GM18519 (cell line): ENCODE data around the gene C2orf49.
A peak's percentile ranks its signal among the peaks of the same experiment; 100 is the strongest.

Experiments
- ATAC-seq: cut with Tn5 transposase; IDR thresholded peaks from one replicate; pipeline ENCODE4 v1.9.1; 2021; ENCODE audit warnings: mild to moderate bottlenecking, moderate library complexity; ENCODE audit not compliant: unreplicated experiment, low FRiP score

C2orf49 gene

GRCh38 chr2:105397953-105398335 lies 60.6 kb downstream of the C2orf49 start:
- ATAC-seq: no peak

DNA sequence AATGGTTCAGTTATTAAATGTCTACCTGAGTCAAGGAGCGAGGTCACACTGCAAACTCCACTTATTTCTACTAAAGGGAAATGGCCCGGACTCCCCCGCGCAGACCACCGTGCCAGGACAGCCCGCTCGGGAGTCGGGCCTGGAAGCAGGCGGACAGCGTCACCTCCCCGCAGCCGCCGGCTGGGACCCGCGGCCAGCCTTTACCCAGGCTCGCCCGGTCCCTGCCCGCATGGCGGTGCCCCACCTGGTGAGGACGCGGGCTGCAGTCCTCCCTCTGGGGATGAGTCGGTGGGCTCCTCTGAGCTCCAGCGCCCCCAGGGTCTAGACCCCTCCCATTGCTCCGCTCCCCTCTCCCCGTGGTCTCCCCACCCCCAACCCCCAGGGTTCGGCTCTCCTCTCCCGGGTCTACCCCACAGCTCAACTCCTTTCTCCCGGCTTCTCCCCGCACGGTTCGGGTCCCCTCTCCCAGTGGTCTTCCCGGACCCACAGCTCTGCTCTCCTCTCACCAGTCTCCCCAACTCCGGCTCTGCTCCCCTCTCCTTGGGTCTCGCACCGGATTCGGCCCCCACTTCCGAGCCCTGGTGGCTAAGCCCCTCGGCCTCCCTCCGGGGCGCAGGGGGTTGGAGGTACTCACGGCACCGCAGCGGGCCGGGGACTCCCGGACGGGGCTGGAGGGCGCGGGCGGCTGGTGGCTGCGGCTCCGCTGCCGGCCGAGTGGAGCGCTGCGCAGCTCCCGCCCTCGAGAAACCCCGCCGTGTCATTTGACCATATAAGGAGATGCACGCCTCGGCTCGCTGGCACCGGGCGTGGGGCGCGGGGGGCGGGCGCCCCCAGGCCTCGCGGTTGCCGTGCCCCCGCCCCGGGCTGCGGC lies 61.2 kb downstream of the C2orf49 start, which contains the start of gene FHL2:
TSS of gene FHL2 (minus strand) at position 716 of the 871 bp plus-strand sequence. CDS start 12,535 bp downstream, outside the sequence.
- ATAC-seq: peak; percentile 97
